Suprapubic skin (tissue), 4 donors: ENCODE data around the gene PDE11A. TPM values are rescaled to one million over a fixed set of nuclear protein-coding genes. Genes with fewer than 3 reads are reported as not detected.
"Not testable (repeated sequence)": the region's sequence is repeated elsewhere in the genome, so short reads cannot be mapped to it uniquely, and the experiment has no call there.

Experiments used
- DNase-seq, 2 donors: peaks; one replicate each; pipeline ENCODE4 v3.0.0-alpha.2; 2019; ENCODE audit warnings: low spot score in 2 of 2
- H3K27ac ChIP-seq: fragments of 200-600 bp; sonication (generic); one replicate; pipeline ENCODE4 v1.5.1; 2019
- H3K27me3 ChIP-seq: fragments of 200-600 bp; sonication (generic); one replicate; pipeline ENCODE4 v1.5.1; 2019
- H3K36me3 ChIP-seq: fragments of 200-600 bp; sonication (generic); one replicate; pipeline ENCODE4 v1.5.1; 2019
- H3K4me1 ChIP-seq: fragments of 200-600 bp; sonication (generic); one replicate; pipeline ENCODE4 v1.5.1; 2019
- H3K4me3 ChIP-seq: fragments of 200-600 bp; sonication (generic); one replicate; pipeline ENCODE4 v1.5.1; 2019; ENCODE audit warnings: mild to moderate bottlenecking
- H3K9me3 ChIP-seq: fragments of 200-600 bp; sonication (generic); one replicate; pipeline ENCODE4 v1.5.1; 2019
- CTCF ChIP-seq, 2 donors: fragments of 200-600 bp in 1 of 2; fragments of 450-650 bp in 1 of 2; sonication (generic) in 1 of 2; IDR thresholded peaks; one replicate each; pipeline ENCODE4 v1.5.1; 2016 to 2019; ENCODE audit warnings: antibody characterized with exemption in 2 of 2, mild to moderate bottlenecking in 1 of 2, moderate library complexity in 1 of 2
- EP300 ChIP-seq: sonication (generic); formaldehyde crosslinking; IDR thresholded peaks from one replicate; pipeline ENCODE4 v1.6.1; 2017; ENCODE audit warnings: antibody characterized with exemption
- POLR2A ChIP-seq, 2 donors: fragments of 450-650 bp; IDR thresholded peaks; one replicate each; pipeline ENCODE4 v1.6.1; 2017; ENCODE audit warnings: antibody characterized with exemption in 2 of 2, mild to moderate bottlenecking in 2 of 2, moderate library complexity in 2 of 2
- POLR2AphosphoS5 ChIP-seq, 3 donors: sonication (generic); formaldehyde crosslinking; IDR thresholded peaks; one replicate each; pipeline ENCODE4 v1.6.1; 2017; ENCODE audit warnings: antibody characterized with exemption in 3 of 3
- WGBS: methylation state at CpG from one replicate; pipeline ENCODE4 v1.1.5; 2018; 5-methylcytosine and 5-hydroxymethylcytosine counted together
- total RNA-seq, 4 donors: library from RNA; depleted of rRNA; stranded (reverse); fragments of >200 nt; gene quantifications; one replicate each; pipeline ENCODE4 v1.1.0, GENCODE V29; 2016

PDE11A gene
- total RNA-seq, 4 donors from 2014 or later = 0.08 to 1.0 (median 0.36) TPM

GRCh38 chr2:178084273-178084672 is 11.7 kb upstream of the PDE11A start:
- Histone ChIP-seq H3K27me3 (no peaks in the 10 kb centered on the region), H3K4me1 (no peaks in the 10 kb centered on the region), H3K36me3 (no peaks in the 10 kb centered on the region), H3K4me3 (no peak overlapping the region), H3K27ac (no peak overlapping the region), H3K9me3 (no peaks in the 10 kb centered on the region)
- DNase-seq = no peak
- TF ChIP-seq CTCF (IDR thresholded peaks at IDR 0.05) (no peak), EP300 (no peak), POLR2A (IDR thresholded peaks at IDR 0.05) (no peak), POLR2AphosphoS5 (IDR thresholded peaks at IDR 0.05) (no peak)
- 77% methylated on average over 3 of the region's 3 CpGs for WGBS

- WGBS = 82% methylated on average over 3 of the region's 3 CpGs
- Histone ChIP-seq H3K27me3 (no peaks in the 10 kb centered on the region), H3K36me3 (no peaks in the 10 kb centered on the region), H3K4me1 (no peaks in the 10 kb centered on the region), H3K9me3 (no peaks in the 10 kb centered on the region), H3K4me3 (no peak overlapping the region), H3K27ac (no peak overlapping the region)
- TF ChIP-seq CTCF (IDR thresholded peaks at IDR 0.05) = no peak
- no peak for TF ChIP-seq POLR2AphosphoS5 (IDR thresholded peaks at IDR 0.05)
- TF ChIP-seq POLR2A (IDR thresholded peaks at IDR 0.05) = no peak
- no peak for TF ChIP-seq EP300
- no peak for DNase-seq
These were observed 9.9 kb upstream of the PDE11A start for GRCh38 chr2:178082408-178083045.

GRCh38 chr2:178079279-178079678 is 6.7 kb upstream of the PDE11A start:
- not testable (repeated sequence) for H3K4me1 ChIP-seq, H3K27me3 ChIP-seq, H3K27ac ChIP-seq, H3K4me3 ChIP-seq, H3K9me3 ChIP-seq, H3K36me3 ChIP-seq, DNase-seq
- 84% methylated on average over 3 of the region's 3 CpGs for WGBS

- Histone ChIP-seq H3K27ac (no peak overlapping the region), H3K9me3 (no peaks in the 10 kb centered on the region), H3K27me3 (peaks cover 11% of the 10 kb centered on the region), H3K4me3 (no peak overlapping the region), H3K4me1 (peaks cover 14% of the 10 kb centered on the region), H3K36me3 (no peaks in the 10 kb centered on the region)
- no peak for DNase-seq
- TF ChIP-seq POLR2AphosphoS5 (IDR thresholded peaks at IDR 0.05) (no peak), EP300 (no peak), CTCF (IDR thresholded peaks at IDR 0.05) (no peak), POLR2A (IDR thresholded peaks at IDR 0.05) (no peak)
These were observed 3.6 kb upstream of the PDE11A start for GRCh38 chr2:178076130-178076529.

- H3K36me3 ChIP-seq = no peaks in the 10 kb centered on the region
- no peaks in the 10 kb centered on the region for H3K9me3 ChIP-seq
- TF ChIP-seq EP300 (no peak), CTCF (IDR thresholded peaks at IDR 0.05) (no peak)
- no peak overlapping the region for H3K4me3 ChIP-seq
- no peak for DNase-seq
- H3K4me1 ChIP-seq = peaks cover 14% of the 10 kb centered on the region
- peaks cover 11% of the 10 kb centered on the region for H3K27me3 ChIP-seq
- 90% methylated on average over 1 of the region's 1 CpG for WGBS
- H3K27ac ChIP-seq = no peak overlapping the region
These were observed 2.4 kb upstream of the PDE11A start for GRCh38 chr2:178075006-178075326.
